AG04449 (cell line): Measurements from ENCODE around the gene TSPAN5.

Source experiments
- CTCF ChIA-PET: fragments of 350-600 bp; formaldehyde crosslinking; extraction: SDS; loops from one replicate; lab custom pipeline; 2021; ENCODE audit warnings: antibody characterized with exemption; lab: Yijun Ruan, JAX
- POLR2A ChIA-PET: fragments of 400-600, 350-600 bp; formaldehyde crosslinking; extraction: SDS; loops from one replicate; lab custom pipeline; 2020; ENCODE audit warnings: antibody characterized with exemption, inconsistent platforms; lab: Yijun Ruan, JAX
- DNase-seq: peaks from one replicate; pipeline ENCODE4 v3.0.0-alpha.2; 2010; ENCODE audit warnings: low read depth, low spot score
- H3K4me3 ChIP-seq: 2 replicates; pipeline ENCODE4 v1.5.1; 2011; ENCODE audit warnings: low read depth, mild to moderate bottlenecking, control low read depth, low read length
- CTCF ChIP-seq: IDR thresholded peaks from one replicate; pipeline ENCODE4 v1.5.1; 2011; ENCODE audit warnings: mild to moderate bottlenecking, moderate library complexity, low read length, control low read depth, inconsistent platforms; ENCODE audit not compliant: insufficient read depth; ENCODE audit errors: missing control alignments

Gene TSPAN5

DNA sequence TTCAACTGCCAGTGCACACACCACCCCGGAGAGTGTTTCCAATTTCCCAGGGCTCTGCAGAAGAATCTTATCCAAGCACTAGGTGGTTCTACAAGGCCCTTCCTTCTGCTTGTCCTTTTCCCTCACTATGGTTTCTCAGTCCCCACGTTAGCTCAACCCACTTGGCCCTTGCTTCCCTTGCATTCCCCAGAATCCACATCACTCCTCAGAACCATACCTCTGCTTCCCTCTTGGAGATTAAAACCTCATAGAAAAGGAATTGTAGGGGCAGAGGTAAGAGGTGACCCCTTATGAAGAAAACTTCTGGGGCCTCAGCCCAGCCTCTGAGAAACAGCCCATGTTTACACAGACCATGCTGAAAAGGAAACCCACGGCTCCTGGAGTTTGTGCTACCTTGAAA is 42.4 kb downstream of the TSPAN5 start:
- CTCF ChIA-PET, result interaction anchor here (1.0 kb wide), 1 partner anchor 148 kb away, joined by 4 read pairs; no protein-coding TSS in a partner anchor

DNA sequence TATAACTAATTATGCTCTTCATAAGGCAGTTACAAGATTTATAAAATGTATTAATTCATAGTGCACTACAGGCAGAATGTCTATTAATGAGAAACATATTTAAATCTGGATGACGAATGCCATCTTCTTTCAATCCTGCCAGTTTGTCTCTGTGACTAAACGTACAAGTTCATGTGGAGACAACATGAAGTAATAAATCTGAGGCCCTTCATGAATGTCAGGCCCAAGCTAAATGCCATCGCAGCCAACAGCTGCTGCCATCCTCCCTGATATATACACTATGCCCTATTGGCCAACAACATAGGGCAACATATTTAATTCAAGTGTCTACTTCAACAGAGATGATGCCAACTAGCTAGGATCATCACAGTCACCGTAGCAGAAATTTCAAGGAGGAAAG is 43.7 kb downstream of the TSPAN5 start:
- TF ChIP-seq CTCF, result no peak
- H3K4me3 ChIP-seq, result no peak overlapping the region
- POLR2A ChIA-PET, result no interaction called here
- CTCF ChIA-PET, result interaction anchor here (1.1 to 1.6 kb wide), 2 partner anchors 9 to 12 kb away, joined by 3 read pairs; no protein-coding TSS in a partner anchor
- no peak for DNase-seq

More for the DNA sequence above, 42.4 kb downstream of the TSPAN5 start:
- POLR2A ChIA-PET, result no interaction called here
- TF ChIP-seq CTCF, result no peak
- no peak overlapping the region for H3K4me3 ChIP-seq
- DNase-seq, result no peak

DNA sequence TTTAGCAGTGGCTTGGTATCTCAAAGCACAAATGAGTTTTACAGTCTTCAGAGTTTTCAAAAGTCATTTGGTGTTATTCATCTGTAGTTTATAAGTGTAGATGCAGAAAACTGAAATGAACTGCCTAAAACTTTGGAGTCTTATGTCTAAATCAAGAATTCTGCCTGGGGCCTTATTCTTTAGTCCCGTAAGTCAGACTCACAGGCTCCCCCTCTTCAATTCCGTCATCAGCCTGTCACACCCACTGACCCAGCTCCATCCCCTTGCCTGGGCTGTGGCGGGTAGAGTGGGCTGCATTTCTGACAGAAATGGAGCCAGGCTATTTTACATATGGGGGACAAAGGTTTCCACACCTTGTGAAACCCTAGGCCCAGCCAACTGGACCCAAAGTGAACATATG is 44.3 kb downstream of the TSPAN5 start:
- H3K4me3 ChIP-seq, result no peak overlapping the region
- ChIA-PET CTCF (interaction anchor here (1.1 to 1.6 kb wide), 2 partner anchors 9 to 12 kb away, joined by 3 read pairs; no protein-coding TSS in a partner anchor), POLR2A (no interaction called here)
- TF ChIP-seq CTCF, result no peak
- DNase-seq, result no peak

GRCh38 chr4:98613453-98614075 is 44.8 kb downstream of the TSPAN5 start:
- POLR2A ChIA-PET, result no interaction called here

DNA sequence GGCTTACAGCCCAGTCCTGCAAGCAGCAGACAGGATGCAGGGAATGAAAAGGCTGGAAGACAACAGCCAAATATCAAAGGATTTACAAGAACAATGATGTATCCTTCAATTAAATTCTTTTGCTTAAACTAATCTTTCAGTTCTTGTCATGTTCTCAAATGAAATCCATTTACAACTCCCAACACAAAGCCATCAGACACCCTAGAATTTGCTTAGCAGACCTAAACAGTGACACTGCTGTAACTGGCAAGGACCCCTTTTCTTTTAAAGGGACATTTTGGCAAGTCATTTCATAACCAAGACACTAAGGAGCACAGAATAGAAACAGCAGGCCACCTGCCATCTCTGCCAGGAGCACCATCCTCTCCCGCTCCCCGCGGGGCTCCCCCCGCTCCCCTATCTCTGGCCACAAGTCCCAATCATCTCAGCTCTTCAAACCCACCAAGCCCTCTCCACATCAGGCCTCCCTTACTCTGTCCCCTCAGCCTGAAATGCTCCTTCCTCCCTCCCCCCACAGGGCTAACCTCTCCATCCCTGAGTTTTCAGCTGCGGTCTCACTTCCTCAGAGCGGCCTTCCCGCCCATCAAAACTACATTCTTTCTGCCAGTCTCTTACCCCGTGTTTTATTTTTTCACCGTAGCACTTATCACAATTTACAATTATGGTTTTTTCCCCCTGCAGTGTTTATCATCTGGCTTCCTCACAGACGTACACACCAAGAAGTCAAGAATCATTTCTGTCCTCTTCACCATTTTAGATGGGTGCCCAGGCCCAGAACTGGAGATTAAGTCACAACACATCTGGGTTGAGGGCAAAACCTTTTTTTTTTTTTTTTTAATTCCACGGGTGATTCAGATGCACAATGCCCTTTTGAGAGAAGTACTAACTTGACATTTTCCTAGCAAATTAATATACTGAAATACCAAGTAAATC is 45.8 kb downstream of the TSPAN5 start:
- no peak for TF ChIP-seq CTCF
- ChIA-PET CTCF (no interaction called here), POLR2A (no interaction called here)
- H3K4me3 ChIP-seq, result no peak overlapping the region
- no peak for DNase-seq

More at GRCh38 chr4:98613453-98614075, 44.8 kb downstream of the TSPAN5 start:
- DNase-seq, result no peak
- H3K4me3 ChIP-seq, result no peak overlapping the region
- CTCF ChIA-PET, result no interaction called here
- no peak for TF ChIP-seq CTCF
